ENCODE measurements around the gene SGO2.

- TF ChIP-seq CTCF (IDR thresholded peaks at IDR 0.05) = no peak
- no peak for TF ChIP-seq POLR2A (IDR thresholded peaks at IDR 0.05)
- TF ChIP-seq POLR2AphosphoS5 (IDR thresholded peaks at IDR 0.05; ENCODE audit: insufficient read depth in 1 of 2, low read depth in 1 of 2) = no peak
Measured at GRCh38 chr2:200577027-200577426, 51.0 kb downstream of the SGO2 start.
